H1 (cell line): ENCODE data around the gene ABCC4. TPM values are rescaled to one million over a fixed set of nuclear protein-coding genes. Genes with fewer than 3 reads are reported as not detected.

Experiments
- CTCF ChIA-PET: fragments of 300-600 bp; sonication (Branson Sonifier 250); formaldehyde crosslinking; loops from one replicate; lab custom pipeline; 2021; ENCODE audit not compliant: partially characterized antibody; lab: Charles Lee
- POLR2A ChIA-PET: fragments of 300-600 bp; sonication (Branson Sonifier 250); formaldehyde crosslinking; loops from one replicate; lab custom pipeline; 2021; ENCODE audit warnings: inconsistent platforms; ENCODE audit not compliant: partially characterized antibody; lab: Charles Lee
- DNase-seq, 2 experiments: peaks; one replicate each; pipeline versions ENCODE4 v3.0.0 to v3.0.0-alpha.2; 2010 to 2022; ENCODE audit warnings: low spot score in 2 of 2, low read depth in 1 of 2, mixed read lengths in 1 of 2
- FAIRE-seq: peaks from 2 replicates; lab custom pipeline; 2011; peaks lifted over from hg19 to GRCh38; lab: Jason Lieb, UNC
- H2AFZ ChIP-seq: 2 replicates; pipeline ENCODE4 v1.8.1; 2012; ENCODE audit warnings: low read length, inconsistent platforms
- H2AK5ac ChIP-seq: 2 replicates; pipeline ENCODE4 v1.6.1; 2013; ENCODE audit warnings: low read depth, low read length
- H2BK120ac ChIP-seq: replicated peaks from 2 replicates; pipeline ENCODE3; 2013; ENCODE audit warnings: low read depth, low read length, inconsistent platforms
- H2BK12ac ChIP-seq: 2 replicates; pipeline ENCODE4 v1.6.1; 2013; ENCODE audit warnings: low read depth, low read length
- H2BK15ac ChIP-seq: 2 replicates; pipeline ENCODE4 v1.6.1; 2013; ENCODE audit warnings: low read length
- H2BK20ac ChIP-seq: 2 replicates; pipeline ENCODE4 v1.6.1; 2013; ENCODE audit warnings: low read length
- H2BK5ac ChIP-seq: 2 replicates; pipeline ENCODE4 v1.6.1; 2013; ENCODE audit warnings: low read depth, low read length
- H3K14ac ChIP-seq: 2 replicates; pipeline ENCODE4 v1.6.1; 2013; ENCODE audit warnings: inconsistent platforms; ENCODE audit not compliant: insufficient read length
- H3K18ac ChIP-seq: 2 replicates; pipeline ENCODE4 v1.6.1; 2013; ENCODE audit warnings: low read length; ENCODE audit errors: extremely low read depth
- H3K23ac ChIP-seq: 2 replicates; pipeline ENCODE4 v1.6.1; 2013; ENCODE audit warnings: inconsistent platforms; ENCODE audit not compliant: insufficient read length
- H3K23me2 ChIP-seq: 2 replicates; pipeline ENCODE4 v1.6.1; 2013; ENCODE audit warnings: low read depth, low read length
- H3K27ac ChIP-seq: 2 replicates; pipeline ENCODE4 v1.6.1; 2011; ENCODE audit warnings: low read depth, low read length, inconsistent platforms
- H3K27me3 ChIP-seq, 4 experiments: replicated peaks in 1 of 4; 1 replicate in 1 of 4; 2 replicates in 3 of 4; pipeline versions ENCODE4 v1.6.1 to v1.8.1; 2011 to 2013; ENCODE audit warnings: low read length in 3 of 4, mild to moderate bottlenecking in 3 of 4, inconsistent platforms in 2 of 4, mixed read lengths in 2 of 4, moderate library complexity in 1 of 4; ENCODE audit not compliant: control insufficient read depth in 3 of 4, insufficient read depth in 3 of 4; ENCODE audit errors: extremely low read depth in 1 of 4
- H3K36me3 ChIP-seq, 4 experiments: 2 replicates each; pipeline versions ENCODE4 v1.6.1 to v1.8.1; 2011 to 2013; ENCODE audit warnings: mild to moderate bottlenecking in 4 of 4, low read length in 3 of 4, moderate library complexity in 2 of 4, control low read depth in 1 of 4, inconsistent platforms in 1 of 4; ENCODE audit not compliant: insufficient read depth in 4 of 4, control insufficient read depth in 2 of 4
- H3K4ac ChIP-seq: replicated peaks from 2 replicates; pipeline ENCODE3; 2013; ENCODE audit warnings: low read length, low read depth, mixed read lengths, inconsistent platforms; ENCODE audit not compliant: insufficient read length
- H3K4me1 ChIP-seq, 4 experiments: replicated peaks in 1 of 4; 1 replicate in 1 of 4; 2 replicates in 3 of 4; pipeline versions ENCODE4 v1.6.1 to v1.8.1; 2011 to 2013; ENCODE audit warnings: low read length in 3 of 4, inconsistent platforms in 2 of 4, mixed read lengths in 1 of 4; ENCODE audit not compliant: insufficient read depth in 4 of 4, control insufficient read depth in 3 of 4
- H3K4me2 ChIP-seq, 2 experiments: 2 replicates each; pipeline versions ENCODE4 v1.6.1 to v1.8.1; 2011 to 2013; ENCODE audit warnings: low read depth in 2 of 2, low read length in 2 of 2, control low read depth in 1 of 2, inconsistent platforms in 1 of 2, mild to moderate bottlenecking in 1 of 2; ENCODE audit not compliant: insufficient read depth in 1 of 2
- H3K4me3 ChIP-seq, 4 experiments: fragments of 200-600, 300-600 bp in 1 of 4; sonication (generic), shearing (Covaris generic), sonication (Bioruptor Twin) in 1 of 4; 2 replicates each; pipeline versions ENCODE4 v1.5.1 to v1.8.1; 2011 to 2016; ENCODE audit warnings: low read length in 4 of 4, low read depth in 3 of 4, control low read depth in 2 of 4, inconsistent platforms in 2 of 4, mild to moderate bottlenecking in 2 of 4, mixed read lengths in 1 of 4, moderate library complexity in 1 of 4; ENCODE audit not compliant: insufficient read depth in 2 of 4; ENCODE audit errors: extremely low read depth in 1 of 4
- H3K56ac ChIP-seq: replicated peaks from 2 replicates; pipeline ENCODE3; 2013; ENCODE audit warnings: low read depth, mild to moderate bottlenecking, mixed read lengths, low read length, inconsistent platforms; ENCODE audit not compliant: insufficient read length
- H3K79me1 ChIP-seq: 2 replicates; pipeline ENCODE4 v1.6.1; 2013; ENCODE audit warnings: low read depth, low read length, control low read depth
- H3K79me2 ChIP-seq, 2 experiments: 2 replicates each; pipeline versions ENCODE4 v1.6.1 to v1.8.1; 2012 to 2013; ENCODE audit warnings: low read length in 2 of 2, mild to moderate bottlenecking in 2 of 2, inconsistent platforms in 1 of 2; ENCODE audit not compliant: insufficient read depth in 2 of 2, control insufficient read depth in 1 of 2
- H3K9ac ChIP-seq, 4 experiments: replicated peaks in 1 of 4; 1 replicate in 1 of 4; 2 replicates in 3 of 4; pipeline versions ENCODE4 v1.6.1 to v1.8.1; 2011 to 2013; ENCODE audit warnings: low read depth in 3 of 4, low read length in 3 of 4, control low read depth in 2 of 4, mild to moderate bottlenecking in 2 of 4, moderate library complexity in 2 of 4, inconsistent platforms in 1 of 4; ENCODE audit errors: extremely low read depth in 1 of 4
- H3K9me3 ChIP-seq, 2 experiments: 2 replicates each; pipeline versions ENCODE4 v1.6.1 to v1.8.1; 2012 to 2013; ENCODE audit warnings: mild to moderate bottlenecking in 2 of 2, moderate library complexity in 2 of 2, control low read depth in 1 of 2, inconsistent platforms in 1 of 2, low read depth in 1 of 2, low read length in 1 of 2, mixed read lengths in 1 of 2; ENCODE audit not compliant: insufficient read depth in 2 of 2
- H4K20me1 ChIP-seq, 2 experiments: replicated peaks in 1 of 2; 2 replicates each; pipeline versions ENCODE3 to v1.8.1; 2011 to 2013; ENCODE audit warnings: inconsistent platforms in 2 of 2, low read length in 2 of 2, mild to moderate bottlenecking in 1 of 2; ENCODE audit not compliant: insufficient read depth in 2 of 2, control insufficient read depth in 1 of 2
- H4K5ac ChIP-seq: 2 replicates; pipeline ENCODE4 v1.6.1; 2013; ENCODE audit warnings: low read length, low read depth, mixed read lengths, inconsistent platforms; ENCODE audit not compliant: insufficient read length
- H4K8ac ChIP-seq: 2 replicates; pipeline ENCODE4 v1.8.0; 2013; ENCODE audit warnings: mild to moderate bottlenecking, moderate library complexity, low read length, inconsistent platforms; ENCODE audit not compliant: insufficient read depth; ENCODE audit errors: extremely low read depth
- H4K91ac ChIP-seq: replicated peaks from 2 replicates; pipeline ENCODE3; 2013; ENCODE audit warnings: low read length, mixed read lengths, inconsistent platforms; ENCODE audit not compliant: insufficient read length
- CBX5 ChIP-seq: fragments of 300-800, 300-1000 bp; sonication (generic); IDR thresholded peaks from 2 replicates; pipeline ENCODE4 v1.7.1; 2016; ENCODE audit warnings: antibody characterized with exemption, low read length, low read depth
- GTF2F1 ChIP-seq: IDR thresholded peaks from 2 replicates; pipeline ENCODE4 v1.6.1; 2012; ENCODE audit warnings: low read depth, low read length, improper control_type of control experiment, borderline replicate concordance
- POLR2A ChIP-seq, 2 experiments: IDR thresholded peaks; 1 replicate in 1 of 2; 2 replicates in 1 of 2; pipeline ENCODE4 v1.6.1; 2011; ENCODE audit warnings: low read depth in 2 of 2, low read length in 2 of 2, mild to moderate bottlenecking in 2 of 2; ENCODE audit errors: control extremely low read depth in 1 of 2
- SP2 ChIP-seq: IDR thresholded peaks from 2 replicates; pipeline ENCODE4 v1.6.1; 2012; ENCODE audit warnings: mild to moderate bottlenecking, low read length, inconsistent platforms
- TBP ChIP-seq: IDR thresholded peaks from 2 replicates; pipeline ENCODE4 v1.6.1; 2011; ENCODE audit warnings: low read depth, low read length, improper control_type of control experiment
- WGBS, 2 experiments: shearing (Covaris generic) in 1 of 2; methylation state at CpG; one replicate each; pipeline versions ENCODE4 v1.1.6 to v1.1.7; 2013 to 2015; ENCODE audit warnings: low lambda C conversion rate in 2 of 2, mixed read lengths in 2 of 2, inconsistent platforms in 1 of 2, low coverage in 1 of 2, missing lambda C conversion rate in 1 of 2; ENCODE audit not compliant: insufficient replicate concordance in 2 of 2, insufficient coverage in 1 of 2, insufficient read length in 1 of 2; ENCODE audit errors: extremely low coverage in 1 of 2, missing lambda C conversion rate in 1 of 2; 5-methylcytosine and 5-hydroxymethylcytosine counted together
- polyA plus RNA-seq, 7 experiments: library from polyadenylated mRNA; depleted of rRNA in 3 of 7; stranded (reverse) in 5 of 7; unstranded in 2 of 7; fragments of >200 nt in 5 of 7; fragments of 200-250 nt in 2 of 7; gene quantifications; 1 replicate in 5 of 7; 2 replicates in 1 of 7; 4 replicates in 1 of 7; pipeline versions ENCODE4 v1.2.1 to v1.2.3, GENCODE V29; 2011 to 2013; ENCODE audit warnings: missing spikeins in 2 of 7, mixed read lengths in 2 of 7
- total RNA-seq: library from RNA; stranded (reverse); fragmentation: NEBNext Ultra II Directional; extraction: Animal tissue kit (Norgen Biotek cat#: 25700); gene quantifications from 2 replicates; pipeline ENCODE4 v1.2.1, GENCODE V29; 2021

ABCC4 gene
- total and polyA plus RNA-seq, 2 of the 8 experiments (the other 6 are each of a cell fraction or from before 2014, with no cell fraction given), result 4.0 to 14.1 TPM

GRCh38 chr13:95073747-95074311 is 227.4 kb downstream of the ABCC4 start:
- no peak overlapping the region for H3K56ac ChIP-seq
- H3K23ac ChIP-seq, result no peak overlapping the region
- no peak overlapping the region for H2BK120ac ChIP-seq
- no peak overlapping the region for H4K8ac ChIP-seq
- no peak overlapping the region for H3K14ac ChIP-seq
- no peaks in the 10 kb centered on the region for H3K9me3 ChIP-seq
- no peak overlapping the region for H2BK20ac ChIP-seq
- no peak overlapping the region for H3K4me2 ChIP-seq
- no peaks in the 10 kb centered on the region for H4K20me1 ChIP-seq
- 99% methylated on average over 7 of the region's 7 CpGs; no CpG with 5 or more reads in 1 of the 2 experiments for WGBS, 2 experiments
- POLR2A ChIA-PET, result no interaction called here
- no peak for DNase-seq
- no peaks in the 10 kb centered on the region for H3K79me2 ChIP-seq
- H3K36me3 ChIP-seq, result no peaks in the 10 kb centered on the region
- no peak overlapping the region for H2BK15ac ChIP-seq
- H2AFZ ChIP-seq, result no peak overlapping the region
- no peak for FAIRE-seq
- H3K23me2 ChIP-seq, result no peaks in the 10 kb centered on the region; the same call in 1 of the 2 replicates
- H3K4me3 ChIP-seq, result no peak overlapping the region
- no peak overlapping the region for H4K5ac ChIP-seq
- H3K4me1 ChIP-seq, result peaks cover 0 to 2% (median under 1%) of the 10 kb centered on the region in 4 experiments; a peak in 2 of 7 replicates
- CTCF ChIA-PET, result no interaction called here
- H3K27ac ChIP-seq, result no peak overlapping the region
- H3K79me1 ChIP-seq, result no peaks in the 10 kb centered on the region
- H2AK5ac ChIP-seq, result no peak overlapping the region
- no peaks in the 10 kb centered on the region for H3K27me3 ChIP-seq
- H2BK5ac ChIP-seq, result no peak overlapping the region
- H4K91ac ChIP-seq, result no peak overlapping the region
- no peak overlapping the region for H3K9ac ChIP-seq
- no peak overlapping the region for H3K18ac ChIP-seq
- H3K4ac ChIP-seq, result no peak overlapping the region
- H2BK12ac ChIP-seq, result no peak overlapping the region
- TF ChIP-seq CBX5 (no peak), POLR2A (IDR thresholded peaks at IDR 0.05; ENCODE audit: control extremely low read depth in 1 of 2, low read depth in 2 of 2, low read length in 2 of 2) (no peak), GTF2F1 (no peak), TBP (no peak), SP2 (no peak)
- TF ChIP-seq, all 59 proteins: peak for 0
